PC-3 (cell line): ENCODE measurements around the gene STAT1. TPM values are rescaled to one million over a fixed set of nuclear protein-coding genes. Genes with fewer than 3 reads are reported as not detected.

ENCODE experiments used
- ATAC-seq: fragments of 200-7000 bp; cut with Tn5 transposase; 2 replicates; pipeline ENCODE4 v1.9.1; 2020; ENCODE audit warnings: mild to moderate bottlenecking, moderate library complexity
- BruUV-seq: library from RNA; stranded (reverse); fragments of 400-500 nt; replicated peaks from 2 replicates; lab custom pipeline; 2021; lab: Mats Ljungman, UMichigan
- CTCF ChIA-PET: fragments of 300-600 bp; sonication (Branson Sonifier 250); formaldehyde crosslinking; loops from one replicate; lab custom pipeline; 2022; ENCODE audit warnings: antibody characterized with exemption; lab: Charles Lee
- POLR2A ChIA-PET: fragments of 300-600 bp; sonication (Branson Sonifier 250); formaldehyde crosslinking; loops from one replicate; lab custom pipeline; 2022; ENCODE audit warnings: antibody characterized with exemption; ENCODE audit not compliant: unreplicated experiment; lab: Charles Lee
- DNase-seq: peaks from one replicate; pipeline ENCODE4 v3.0.0-alpha.2; 2015
- H2AFZ ChIP-seq: fragments of 300-600 bp; sonication (generic); 2 replicates; pipeline ENCODE4 v1.6.0; 2016; ENCODE audit warnings: antibody characterized with exemption, low read length
- H3F3A ChIP-seq: fragments of 300-600 bp; sonication (generic); one replicate; pipeline ENCODE4 v1.6.0; 2017; ENCODE audit warnings: antibody characterized with exemption, low read length, control low read depth, mild to moderate bottlenecking; ENCODE audit not compliant: unreplicated experiment
- H3K27ac ChIP-seq: fragments of 300-600 bp; sonication (generic); 2 replicates; pipeline ENCODE4 v1.5.1; 2016; ENCODE audit warnings: mild to moderate bottlenecking, low read length
- H3K27me3 ChIP-seq: fragments of 300-600 bp; sonication (generic); 2 replicates; pipeline ENCODE4 v1.6.1; 2016; ENCODE audit warnings: low read length, mixed read lengths
- H3K36me3 ChIP-seq: fragments of 300-600 bp; sonication (generic); 2 replicates; pipeline ENCODE4 v1.6.1; 2016; ENCODE audit warnings: low read depth, mixed run types, low read length, mixed read lengths
- H3K4me1 ChIP-seq: fragments of 300-600 bp; sonication (generic); 2 replicates; pipeline ENCODE4 v1.5.1; 2016; ENCODE audit warnings: low read length; ENCODE audit not compliant: insufficient read depth
- H3K4me2 ChIP-seq: fragments of 300-600 bp; sonication (generic); 2 replicates; pipeline ENCODE4 v1.6.0; 2016; ENCODE audit warnings: low read length
- H3K4me3 ChIP-seq: fragments of 300-600 bp; sonication (generic); 2 replicates; pipeline ENCODE4 v1.5.1; 2016; ENCODE audit warnings: mild to moderate bottlenecking, low read length, mixed read lengths
- H3K79me2 ChIP-seq: fragments of 300-600 bp; sonication (generic); 2 replicates; pipeline ENCODE4 v1.6.1; 2017; ENCODE audit warnings: low read length, mixed read lengths
- H3K9ac ChIP-seq: fragments of 300-600 bp; sonication (generic); 2 replicates; pipeline ENCODE4 v1.6.0; 2016; ENCODE audit warnings: mild to moderate bottlenecking, low read length
- H3K9me2 ChIP-seq: fragments of 300-600 bp; sonication (generic); replicated peaks from 2 replicates; pipeline ENCODE4 v1.6.1; 2016; ENCODE audit warnings: mixed run types, low read length, mixed read lengths
- H3K9me3 ChIP-seq: fragments of 300-600 bp; sonication (generic); 2 replicates; pipeline ENCODE4 v1.6.1; 2016; ENCODE audit warnings: low read length, mixed read lengths
- H4K20me1 ChIP-seq: fragments of 300-600 bp; sonication (generic); 2 replicates; pipeline ENCODE4 v1.6.1; 2016; ENCODE audit warnings: low read length, mixed read lengths
- EZH2 ChIP-seq: fragments of 300-600 bp; sonication (generic); IDR thresholded peaks from one replicate; pipeline ENCODE4 v1.6.1; 2017; ENCODE audit warnings: antibody characterized with exemption, mild to moderate bottlenecking, low read length; ENCODE audit not compliant: unreplicated experiment
- EZH2phosphoT487 ChIP-seq: fragments of 300-600 bp; sonication (generic); IDR thresholded peaks from 2 replicates; pipeline ENCODE4 v1.6.1; 2018; ENCODE audit warnings: mild to moderate bottlenecking, antibody characterized with exemption, low read length, borderline replicate concordance
- intact Hi-C: fragments of 100-400 bp; cut with micrococcal nuclease; formaldehyde crosslinking; loops from 2 replicates; pipeline ENCODE4 v1.9.0; 2023
- total RNA-seq: library from RNA; depleted of rRNA; stranded (reverse); fragments of >200 nt; gene quantifications from 2 replicates; pipeline ENCODE4 v1.2.3, GENCODE V29; 2014
- TF ChIP-seq, protein P1 (sequence below): fragments of 300-600 bp; sonication (generic); conservative IDR thresholded peaks from 2 replicates; pipeline ENCODE4 v1.5.1; 2017; ENCODE audit warnings: antibody characterized with exemption, low read depth, mild to moderate bottlenecking, low read length

Gene STAT1
- total RNA-seq, 1 experiment from 2014 or later, result 47.9 TPM

DNA sequence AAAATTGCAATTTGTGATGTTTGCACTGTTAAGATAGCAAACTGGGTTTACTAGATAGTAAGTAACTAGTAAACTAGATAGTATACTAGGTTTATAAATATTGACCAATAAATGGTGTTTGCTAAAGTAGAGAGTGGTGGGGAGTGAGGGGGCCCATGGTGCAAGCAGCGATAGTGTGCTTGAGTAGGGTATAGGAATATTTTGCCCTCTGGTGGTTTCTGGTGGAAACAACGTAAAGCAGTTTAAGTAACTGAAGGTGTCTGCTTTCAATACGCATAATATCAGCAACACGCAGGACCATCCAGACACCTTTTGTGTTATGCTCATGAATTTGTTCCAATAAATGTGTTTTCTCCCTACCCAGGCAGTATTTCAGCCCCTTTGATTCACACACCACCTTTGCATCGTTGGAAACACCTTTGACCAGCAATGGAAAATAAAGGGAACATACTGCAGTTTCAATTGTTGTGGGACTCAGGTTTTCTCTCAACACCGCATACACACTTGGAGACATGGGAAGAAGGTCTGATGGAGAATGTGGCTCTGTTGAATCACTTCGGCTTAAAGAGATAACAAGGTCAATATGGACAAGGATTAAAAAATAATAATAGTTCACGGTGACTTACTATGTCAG lies 16.7 kb upstream of the STAT1 start:
- Histone ChIP-seq H3K27ac (no peak overlapping the region), H3K79me2 (no peaks in the 10 kb centered on the region), H3K4me1 (no peaks in the 10 kb centered on the region), H3K4me3 (no peak overlapping the region), H3F3A (no peaks in the 10 kb centered on the region), H3K9ac (no peak overlapping the region), H3K4me2 (peak overlapping the region; percentile 40), H3K9me3 (no peaks in the 10 kb centered on the region), H4K20me1 (no peaks in the 10 kb centered on the region), H3K36me3 (no peaks in the 10 kb centered on the region), H2AFZ (peak overlapping the region; percentile 53), H3K27me3 (no peaks in the 10 kb centered on the region), H3K9me2 (no peaks in the 10 kb centered on the region)
- intact Hi-C loops, result loop anchor here (1.0 kb wide), 1 partner anchor 249 kb away; no protein-coding TSS in a partner anchor
- peak; percentile 85 for ATAC-seq
- no TSS peak for BruUV-seq
- TF ChIP-seq EZH2 (no peak), EZH2phosphoT487 (no peak)
- TF ChIP-seq, protein P1, sequence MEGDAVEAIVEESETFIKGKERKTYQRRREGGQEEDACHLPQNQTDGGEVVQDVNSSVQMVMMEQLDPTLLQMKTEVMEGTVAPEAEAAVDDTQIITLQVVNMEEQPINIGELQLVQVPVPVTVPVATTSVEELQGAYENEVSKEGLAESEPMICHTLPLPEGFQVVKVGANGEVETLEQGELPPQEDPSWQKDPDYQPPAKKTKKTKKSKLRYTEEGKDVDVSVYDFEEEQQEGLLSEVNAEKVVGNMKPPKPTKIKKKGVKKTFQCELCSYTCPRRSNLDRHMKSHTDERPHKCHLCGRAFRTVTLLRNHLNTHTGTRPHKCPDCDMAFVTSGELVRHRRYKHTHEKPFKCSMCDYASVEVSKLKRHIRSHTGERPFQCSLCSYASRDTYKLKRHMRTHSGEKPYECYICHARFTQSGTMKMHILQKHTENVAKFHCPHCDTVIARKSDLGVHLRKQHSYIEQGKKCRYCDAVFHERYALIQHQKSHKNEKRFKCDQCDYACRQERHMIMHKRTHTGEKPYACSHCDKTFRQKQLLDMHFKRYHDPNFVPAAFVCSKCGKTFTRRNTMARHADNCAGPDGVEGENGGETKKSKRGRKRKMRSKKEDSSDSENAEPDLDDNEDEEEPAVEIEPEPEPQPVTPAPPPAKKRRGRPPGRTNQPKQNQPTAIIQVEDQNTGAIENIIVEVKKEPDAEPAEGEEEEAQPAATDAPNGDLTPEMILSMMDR, result peak; percentile 78
- peak; percentile 64 for DNase-seq
- CTCF ChIA-PET, result no interaction called here
- POLR2A ChIA-PET, result no interaction called here

DNA sequence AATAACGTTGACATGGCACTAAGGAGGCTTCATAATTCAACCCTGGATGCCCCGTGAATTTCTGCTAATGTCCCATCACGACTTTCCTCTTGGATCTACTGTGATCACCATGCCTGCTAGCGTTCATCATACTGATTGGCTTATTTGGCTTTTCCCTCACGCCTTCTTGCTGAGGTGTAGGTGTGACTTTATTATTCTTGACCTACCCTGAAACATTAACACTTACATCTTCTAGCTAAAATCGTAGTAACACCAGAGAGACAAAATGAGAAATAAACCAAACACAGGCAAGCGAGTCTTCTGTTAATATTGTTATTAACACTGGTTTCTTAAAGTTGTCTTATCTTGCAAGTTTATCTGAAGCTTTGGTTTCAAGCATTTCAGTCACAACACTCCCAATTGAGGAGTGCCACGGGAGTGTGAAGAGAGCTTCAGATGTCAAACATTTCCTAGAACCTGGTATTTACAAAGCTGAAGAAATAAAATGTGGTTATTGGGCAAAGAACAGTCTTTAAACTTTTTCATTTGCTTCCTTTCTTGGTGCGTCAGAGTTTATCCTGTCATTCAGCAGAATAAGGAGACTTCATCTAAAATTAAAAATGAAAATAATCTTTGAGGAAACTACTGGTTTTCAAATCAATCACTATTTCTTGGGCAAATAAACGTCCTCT lies 15.4 kb upstream of the STAT1 start:
- no peak overlapping the region for H3K4me3 ChIP-seq
- H3K4me2 ChIP-seq, result no peak overlapping the region
- DNase-seq (no peak), ATAC-seq (no peak)
- H4K20me1 ChIP-seq, result no peaks in the 10 kb centered on the region
- H2AFZ ChIP-seq, result 0 out of 2 replicates have a peak overlapping the region, but pooled peaks have one; percentile 16
- H3K9me2 ChIP-seq, result no peaks in the 10 kb centered on the region
- ChIA-PET CTCF (no interaction called here), POLR2A (interaction anchor here (0.5 kb wide), 1 partner anchor 10 kb away, joined by 3 read pairs; no protein-coding TSS in a partner anchor)
- intact Hi-C loops, result no loop called here
- H3F3A ChIP-seq, result no peaks in the 10 kb centered on the region
- H3K27me3 ChIP-seq, result no peaks in the 10 kb centered on the region
- no peak for TF ChIP-seq EZH2
- no peak for TF ChIP-seq EZH2phosphoT487
- TF ChIP-seq, protein P1, result no peak
- H3K27ac ChIP-seq, result no peak overlapping the region
- H3K4me1 ChIP-seq, result no peaks in the 10 kb centered on the region
- H3K9me3 ChIP-seq, result no peaks in the 10 kb centered on the region
- no TSS peak for BruUV-seq
- no peak overlapping the region for H3K9ac ChIP-seq
- H3K36me3 ChIP-seq, result no peaks in the 10 kb centered on the region
- H3K79me2 ChIP-seq, result no peaks in the 10 kb centered on the region

- Histone ChIP-seq H2AFZ (no peak overlapping the region), H3K4me1 (peaks cover 3% of the 10 kb centered on the region), H3K4me2 (no peak overlapping the region), H3K79me2 (0 out of 2 replicates have a peak, but pooled peaks cover under 1% of the 10 kb centered on the region), H3K27me3 (no peaks in the 10 kb centered on the region), H3K36me3 (no peaks in the 10 kb centered on the region), H3K9me3 (no peaks in the 10 kb centered on the region), H3F3A (no peaks in the 10 kb centered on the region), H3K9ac (no peak overlapping the region), H3K27ac (no peak overlapping the region), H4K20me1 (no peaks in the 10 kb centered on the region), H3K9me2 (no peaks in the 10 kb centered on the region), H3K4me3 (no peak overlapping the region)
- no peak for ATAC-seq
- intact Hi-C loops, result no loop called here
- TF ChIP-seq EZH2phosphoT487, result no peak
- TF ChIP-seq, protein P1, result no peak
- no peak for TF ChIP-seq EZH2
- no TSS peak for BruUV-seq
- no peak for DNase-seq
- ChIA-PET CTCF (no interaction called here), POLR2A (no interaction called here)
Measured at GRCh38 chr2:191026377-191026776, 12.4 kb upstream of the STAT1 start.
